ENCODE data around the gene ZNF516. TPM values are rescaled to one million over a fixed set of nuclear protein-coding genes. Genes with fewer than 3 reads are reported as not detected.
A peak's percentile ranks its signal among the peaks of the same experiment; 100 is the strongest.

ZNF516 gene
- total RNA-seq, 1 donor from 2014 or later, result 28.0 TPM

- ATAC-seq, result no peak
- DNase-seq, result no peak
- Histone ChIP-seq H3K4me1 (peaks cover 18% of the 10 kb centered on the region), H3K27ac (no peak overlapping the region), H3K27me3 (no peaks in the 10 kb centered on the region), H3K36me3 (no peaks in the 10 kb centered on the region), H3K4me3 (no peak overlapping the region), H3K9me3 (no peaks in the 10 kb centered on the region)
- intact Hi-C loops (cut with DNase I), result no loop called here
- TF ChIP-seq CTCF (IDR thresholded peaks at IDR 0.05), result no peak
Measured at GRCh38 chr18:76412818-76413565, 82.0 kb downstream of the ZNF516 start.

GRCh38 chr18:76412010-76412817, 82.8 kb downstream of the ZNF516 start:
- Histone ChIP-seq H3K27me3 (no peaks in the 10 kb centered on the region), H3K36me3 (no peaks in the 10 kb centered on the region), H3K9me3 (no peaks in the 10 kb centered on the region), H3K4me3 (no peak overlapping the region), H3K27ac (no peak overlapping the region), H3K4me1 (peaks cover 17% of the 10 kb centered on the region)
- intact Hi-C loops (cut with DNase I), result no loop called here
- DNase-seq (no peak), ATAC-seq (peak; percentile 19)
- TF ChIP-seq CTCF (IDR thresholded peaks at IDR 0.05), result no peak

- no peak overlapping the region for H3K27ac ChIP-seq
- peaks cover 3% of the 10 kb centered on the region for H3K4me1 ChIP-seq
- intact Hi-C loops (cut with DNase I), result no loop called here
- H3K27me3 ChIP-seq, result no peaks in the 10 kb centered on the region
- no peak overlapping the region for H3K4me3 ChIP-seq
- H3K9me3 ChIP-seq, result no peaks in the 10 kb centered on the region
- TF ChIP-seq CTCF (IDR thresholded peaks at IDR 0.05), result no peak
- no peaks in the 10 kb centered on the region for H3K36me3 ChIP-seq
- peak; percentile 18 for ATAC-seq
- no peak for DNase-seq
Measured at GRCh38 chr18:76410660-76411417, 84.2 kb downstream of the ZNF516 start.

- H3K27ac ChIP-seq, result no peak overlapping the region
- no peaks in the 10 kb centered on the region for H3K9me3 ChIP-seq
- ATAC-seq, result no peak
- intact Hi-C loops (cut with DNase I), result no loop called here
- no peaks in the 10 kb centered on the region for H3K27me3 ChIP-seq
- H3K4me1 ChIP-seq, result no peaks in the 10 kb centered on the region
- no peaks in the 10 kb centered on the region for H3K36me3 ChIP-seq
- DNase-seq, result no peak
- no peak for TF ChIP-seq CTCF (IDR thresholded peaks at IDR 0.05)
- H3K4me3 ChIP-seq, result no peak overlapping the region
Measured at GRCh38 chr18:76410033-76410432, 85.0 kb downstream of the ZNF516 start.

GRCh38 chr18:76408480-76409067, 86.5 kb downstream of the ZNF516 start:
- no peak overlapping the region for H3K4me3 ChIP-seq
- no peak overlapping the region for H3K27ac ChIP-seq
- H3K36me3 ChIP-seq, result no peaks in the 10 kb centered on the region
- DNase-seq (no peak), ATAC-seq (no peak)
- intact Hi-C loops (cut with DNase I), result loop anchor here (10.0 kb wide), 1 partner anchor 296 kb away; no protein-coding TSS in a partner anchor
- H3K9me3 ChIP-seq, result no peaks in the 10 kb centered on the region
- H3K27me3 ChIP-seq, result no peaks in the 10 kb centered on the region
- no peak for TF ChIP-seq CTCF (IDR thresholded peaks at IDR 0.05)
- no peaks in the 10 kb centered on the region for H3K4me1 ChIP-seq

Data from upper lobe of right lung (tissue), 1 donor.